ENCODE measurements around the gene BCAS3.

- TF ChIP-seq CTCF (IDR thresholded peaks at IDR 0.05; ENCODE audit: low read depth, low read length) (no peak), EZH2phosphoT487 (IDR thresholded peaks at IDR 0.05; ENCODE audit: low read depth) (no peak)
These were observed 393.0 kb downstream of the BCAS3 start for GRCh38 chr17:61070649-61071048.

All from OCI-LY3 (cell line).